Suppressor macrophage treated with lipopolysaccharide for 1 hour (primary cell): ENCODE measurements around the gene OR2G2.

Experiments used
- DNase-seq, 3 donors: peaks; one replicate each; pipeline ENCODE4 v3.0.0-alpha.2; 2020 to 2022

The OR2G2 gene, protein sequence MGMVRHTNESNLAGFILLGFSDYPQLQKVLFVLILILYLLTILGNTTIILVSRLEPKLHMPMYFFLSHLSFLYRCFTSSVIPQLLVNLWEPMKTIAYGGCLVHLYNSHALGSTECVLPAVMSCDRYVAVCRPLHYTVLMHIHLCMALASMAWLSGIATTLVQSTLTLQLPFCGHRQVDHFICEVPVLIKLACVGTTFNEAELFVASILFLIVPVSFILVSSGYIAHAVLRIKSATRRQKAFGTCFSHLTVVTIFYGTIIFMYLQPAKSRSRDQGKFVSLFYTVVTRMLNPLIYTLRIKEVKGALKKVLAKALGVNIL

DNA sequence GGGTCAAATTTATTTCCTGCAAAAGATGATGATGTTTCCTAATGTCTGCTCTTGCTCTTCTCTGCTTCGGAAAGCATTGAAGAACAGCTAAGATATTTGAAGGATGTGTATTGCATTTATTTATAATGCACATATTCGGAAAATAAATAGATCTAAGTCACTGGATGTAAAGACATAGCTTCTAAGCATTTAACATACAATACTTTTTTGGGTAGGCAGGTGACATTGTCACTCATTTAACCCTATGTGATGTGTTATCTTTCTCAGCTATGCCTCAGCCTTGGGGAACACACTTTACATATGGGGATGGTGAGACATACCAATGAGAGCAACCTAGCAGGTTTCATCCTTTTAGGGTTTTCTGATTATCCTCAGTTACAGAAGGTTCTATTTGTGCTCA, at the start of gene OR2G2:
TSS of gene OR2G2 (plus strand) at position 301 of the 400 bp plus-strand sequence. CDS start at position 301, 0 bp downstream.
- DNase-seq: no peak

DNA sequence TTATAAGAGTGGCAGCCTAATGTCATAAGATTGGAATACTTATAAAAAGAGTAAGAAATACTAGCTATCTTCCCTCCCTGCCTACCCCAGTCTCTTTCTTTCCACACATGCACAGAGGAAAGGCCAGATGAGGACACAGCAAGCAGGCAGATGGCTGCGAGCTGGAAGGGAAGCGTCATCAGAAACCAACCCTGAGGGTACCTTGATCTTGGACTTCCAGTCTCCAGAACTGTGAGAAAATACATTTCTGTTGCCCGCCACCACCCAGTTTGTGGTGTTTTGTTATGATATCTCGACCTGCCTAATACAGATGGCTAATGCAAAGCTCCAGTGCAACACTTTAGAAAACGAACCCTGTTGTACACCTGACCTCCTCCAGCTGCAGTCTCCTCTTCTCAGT, 49.6 kb upstream of the OR2G2 start:
- DNase-seq: no peak

DNA sequence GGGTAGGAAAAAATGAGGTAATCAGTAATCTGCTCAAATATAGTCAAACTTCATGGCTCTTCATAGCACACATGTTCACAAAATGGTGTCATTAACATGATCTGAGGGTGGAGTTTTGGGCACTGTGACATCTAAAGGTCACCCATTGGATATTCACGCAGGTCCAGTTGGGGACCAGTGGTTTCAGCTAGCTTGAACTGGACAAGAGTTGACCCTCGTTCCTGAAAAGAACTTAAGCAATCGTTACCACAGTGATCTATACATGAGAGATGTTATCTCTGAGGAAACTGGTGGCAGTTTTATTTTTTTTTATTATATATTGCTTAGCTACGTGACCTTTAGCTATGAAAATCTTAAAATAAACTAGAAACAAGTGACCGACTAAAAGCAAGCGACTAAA, 48.9 kb upstream of the OR2G2 start:
- DNase-seq: no peak

GRCh38 chr1:247540581-247540980, 47.6 kb upstream of the OR2G2 start:
- no peak for DNase-seq

DNA sequence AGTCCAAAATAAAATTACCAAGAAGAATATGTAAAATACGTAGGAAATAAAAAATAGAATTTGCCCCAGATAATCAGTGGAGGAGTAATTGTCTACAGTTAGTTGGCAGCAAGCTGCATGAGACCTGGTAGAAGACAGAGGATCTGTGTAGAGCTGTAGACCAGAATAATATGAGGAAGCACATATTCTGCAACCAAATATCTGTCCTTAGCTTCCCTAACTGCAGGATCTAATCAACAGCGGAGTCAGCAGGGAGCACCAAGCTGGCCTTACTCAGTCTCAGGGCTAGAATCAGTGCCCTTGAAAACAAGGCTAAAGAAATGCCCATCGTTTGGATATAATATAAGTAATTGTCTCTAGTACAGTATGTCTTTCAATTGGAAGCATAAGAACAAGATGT, 45.3 kb upstream of the OR2G2 start:
- peak in 1 of 3 donors; percentile 16 for DNase-seq

GRCh38 chr1:247548092-247548491, 40.1 kb upstream of the OR2G2 start:
- DNase-seq: no peak

DNA sequence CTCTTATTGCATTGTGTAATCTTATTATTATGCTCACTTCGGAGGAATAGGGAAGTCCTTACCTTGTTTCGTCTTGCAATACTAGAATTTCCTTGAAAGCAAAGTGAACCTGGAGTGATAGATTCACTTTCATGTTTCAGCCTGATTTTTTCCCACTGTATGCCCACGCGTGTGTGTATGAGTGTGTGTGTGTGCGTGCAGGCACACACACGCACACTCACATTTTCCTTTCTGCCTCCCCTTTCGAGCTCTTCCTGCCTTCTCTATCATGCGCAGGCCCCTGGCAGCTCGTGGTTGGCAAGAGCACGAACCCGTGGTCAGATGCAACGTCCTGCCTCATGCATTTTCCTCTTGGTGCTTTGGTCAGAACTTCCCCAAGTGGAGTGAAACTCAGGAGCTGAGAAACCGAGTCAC, 39.4 kb upstream of the OR2G2 start, which contains the start of gene GCSAML:
TSS of gene GCSAML (plus strand) at position 366 of the 414 bp plus-strand sequence. CDS start 58 bp downstream, outside the sequence.
- DNase-seq: peak; percentile 51 to 66 (median 57)

- no peak for DNase-seq
Observed at GRCh38 chr1:247551721-247552120, 36.4 kb upstream of the OR2G2 start.

- DNase-seq: no peak
Observed at GRCh38 chr1:247552231-247552630, 35.9 kb upstream of the OR2G2 start.

- DNase-seq: no peak
Observed at GRCh38 chr1:247557926-247558674, 30.1 kb upstream of the OR2G2 start.

- DNase-seq: no peak
Observed at GRCh38 chr1:247561711-247562110, 26.4 kb upstream of the OR2G2 start.

DNA sequence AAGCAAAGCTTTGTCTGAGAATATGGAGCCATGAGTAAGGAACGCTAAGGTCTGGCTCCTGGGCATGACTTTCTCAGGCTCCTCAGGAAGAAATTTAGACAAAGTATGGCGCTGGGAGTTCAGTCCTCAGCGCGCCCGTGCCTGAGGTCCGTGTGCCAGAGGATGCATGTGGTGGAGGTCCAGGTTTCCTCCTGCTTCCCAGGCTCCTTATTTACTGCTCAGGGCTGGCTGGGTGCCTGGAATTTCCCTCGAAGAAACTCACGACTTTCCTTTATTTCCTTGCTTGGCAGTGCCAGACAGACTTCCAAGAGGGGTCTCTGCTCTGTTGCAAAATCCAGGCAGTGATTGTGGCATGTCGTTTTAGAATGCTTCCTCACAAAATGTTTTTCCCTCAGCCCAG, 26.0 kb upstream of the OR2G2 start:
- no peak for DNase-seq

- no peak for DNase-seq
Observed at GRCh38 chr1:247574236-247574635, 13.9 kb upstream of the OR2G2 start.

- peak in 1 of 3 donors; percentile 18 for DNase-seq
Observed at GRCh38 chr1:247574664-247575063, 13.5 kb upstream of the OR2G2 start.

DNA sequence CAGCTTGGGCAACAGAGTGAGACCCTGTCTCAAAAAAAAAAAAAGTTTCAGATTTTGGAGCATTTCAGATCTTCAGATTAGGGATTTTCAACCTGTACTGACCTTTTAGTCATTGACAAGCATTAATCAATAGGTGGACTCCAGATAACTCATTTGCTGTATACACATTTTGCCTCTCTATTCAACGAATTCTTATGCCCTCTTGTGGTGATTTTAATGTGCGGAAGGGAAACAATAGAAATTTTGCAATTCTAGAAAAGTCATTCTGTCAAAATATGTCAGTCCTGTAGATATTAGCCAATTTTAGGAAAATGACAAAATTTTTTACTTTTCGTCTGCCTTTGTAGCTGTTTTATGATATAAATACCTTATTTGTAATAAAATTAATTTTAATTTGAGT, 11.6 kb upstream of the OR2G2 start:
- peak; percentile 65 to 89 (median 72) for DNase-seq

GRCh38 chr1:247578946-247579460, 9.2 kb upstream of the OR2G2 start:
- DNase-seq: no peak

GRCh38 chr1:247605286-247605685, 17.1 kb downstream of the OR2G2 start, which contains the start of gene OR2G3:
TSS of gene OR2G3 (plus strand) at chr1:247605586. CDS start at chr1:247605586, 0 bp downstream.
- no peak for DNase-seq

- DNase-seq: no peak
Observed at GRCh38 chr1:247613405-247613804, 25.2 kb downstream of the OR2G2 start.

GRCh38 chr1:247614625-247615024, 26.5 kb downstream of the OR2G2 start:
- no peak for DNase-seq

DNA sequence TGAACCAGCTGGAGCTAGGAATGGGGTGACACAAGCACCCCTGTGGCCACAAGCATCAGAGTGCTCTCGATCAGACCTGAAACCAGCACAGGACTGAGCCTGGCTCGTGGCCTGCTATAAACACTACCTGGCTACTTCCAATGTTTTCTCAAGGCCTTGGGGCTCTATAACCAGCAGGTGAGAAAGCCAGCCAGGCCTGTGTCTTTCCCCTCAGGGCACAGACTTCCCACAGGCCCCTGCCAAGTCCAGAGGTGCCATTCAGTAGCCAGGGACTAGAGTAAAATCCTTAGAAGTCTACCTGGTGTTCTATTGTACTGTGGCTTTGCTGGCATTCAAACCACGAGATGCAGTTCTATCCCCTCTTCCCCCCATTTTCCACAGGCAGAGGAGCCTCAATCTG, 39.8 kb downstream of the OR2G2 start:
- DNase-seq: peak in 1 of 3 donors; percentile 12

DNA sequence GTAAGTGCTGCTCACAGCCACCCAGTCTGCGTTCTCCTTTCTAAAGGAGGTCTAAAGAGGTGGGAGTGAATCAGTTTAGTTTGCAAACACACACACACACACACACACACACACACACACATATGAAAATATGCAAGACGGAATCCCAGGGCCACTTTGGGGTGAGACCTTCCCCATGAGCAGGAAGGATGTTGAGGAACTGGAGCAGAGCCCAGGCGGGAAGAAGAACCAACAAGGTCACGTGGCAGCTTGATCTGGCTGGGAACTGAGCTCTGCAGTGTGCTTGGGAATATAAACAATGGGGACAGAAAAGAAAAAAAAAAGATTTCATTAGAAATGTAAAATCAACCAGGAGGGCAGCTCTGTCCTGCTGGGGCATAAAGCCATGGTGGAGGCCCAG, 49.9 kb downstream of the OR2G2 start:
- DNase-seq: peak in 2 of 3 donors; percentile 2 to 14

GRCh38 chr1:247638781-247639180, 50.6 kb downstream of the OR2G2 start:
- no peak for DNase-seq
